HepG2 (cell line): Measurements from ENCODE around the gene CAPG. TPM values are rescaled to one million over a fixed set of nuclear protein-coding genes. Genes with fewer than 3 reads are reported as not detected.

Experiments used
- ATAC-seq: fragments of 200-7000 bp; cut with Tn5 transposase; 3 replicates; pipeline ENCODE4 v1.9.1; 2020; ENCODE audit warnings: mild to moderate bottlenecking, moderate library complexity
- BruUV-seq: library from RNA; stranded (reverse); fragments of 400-500 nt; replicated peaks from 2 replicates; lab custom pipeline; 2021; lab: Mats Ljungman, UMichigan
- CTCF ChIA-PET: fragments of 300-600 bp; formaldehyde crosslinking; extraction: SDS; loops from one replicate; lab custom pipeline; 2021; ENCODE audit warnings: low total read pairs, inconsistent platforms, low intra/inter-chr PET ratio; lab: Yijun Ruan, JAX
- POLR2A ChIA-PET: fragments of 350-600 bp; sonication (Branson Sonifier 250); formaldehyde crosslinking; loops from one replicate; lab custom pipeline; 2020; ENCODE audit warnings: antibody characterized with exemption, inconsistent platforms; lab: Yijun Ruan, JAX
- DNase-seq: peaks from one replicate; pipeline ENCODE4 v3.0.0-alpha.2; 2015; ENCODE audit warnings: low spot score
- FAIRE-seq: peaks from 3 replicates; lab custom pipeline; 2011; peaks lifted over from hg19 to GRCh38; lab: Jason Lieb, UNC
- H2AFZ ChIP-seq: one replicate; pipeline ENCODE4 v1.6.1; 2011; ENCODE audit warnings: low read length, inconsistent platforms
- H3K27ac ChIP-seq: fragments of 300-600 bp; 3 replicates; pipeline ENCODE4 v1.8.0; 2011; ENCODE audit warnings: mixed run types, mild to moderate bottlenecking, mixed read lengths, low read length, inconsistent platforms; ENCODE audit not compliant: insufficient read depth; ENCODE audit errors: extremely low read length
- H3K27me3 ChIP-seq, 2 experiments: fragments of 200-600 bp in 1 of 2; 2 replicates in 1 of 2; 3 replicates in 1 of 2; pipeline versions ENCODE4 v1.6.0 to v1.8.0; 2011; ENCODE audit warnings: low read length in 2 of 2, mild to moderate bottlenecking in 2 of 2, moderate library complexity in 2 of 2, inconsistent platforms in 1 of 2; ENCODE audit not compliant: insufficient read depth in 2 of 2, control insufficient read depth in 1 of 2
- H3K36me3 ChIP-seq, 2 experiments: fragments of 200-600 bp in 1 of 2; replicated peaks in 1 of 2; 2 replicates in 1 of 2; 3 replicates in 1 of 2; pipeline versions ENCODE4 v1.5.1 to v1.8.0; 2011; ENCODE audit warnings: low read length in 2 of 2, inconsistent platforms in 1 of 2; ENCODE audit not compliant: insufficient read depth in 2 of 2, control insufficient read depth in 1 of 2
- H3K4me1 ChIP-seq: 2 replicates; pipeline ENCODE4 v1.5.1; 2012; ENCODE audit warnings: low read length, inconsistent platforms; ENCODE audit not compliant: insufficient read depth
- H3K4me2 ChIP-seq: 2 replicates; pipeline ENCODE4 v1.6.0; 2011; ENCODE audit warnings: low read depth, low read length, inconsistent platforms
- H3K4me3 ChIP-seq, 3 experiments: fragments of 200-600 bp in 1 of 3; sonication (generic), shearing (Covaris generic) in 1 of 3; replicated peaks in 1 of 3; 2 replicates each; pipeline ENCODE4 v1.5.1; 2011 to 2016; ENCODE audit warnings: low read length in 3 of 3, inconsistent platforms in 2 of 3, low read depth in 2 of 3, mild to moderate bottlenecking in 2 of 3, control low read depth in 1 of 3, mixed read lengths in 1 of 3; ENCODE audit not compliant: insufficient read depth in 1 of 3
- H3K79me2 ChIP-seq: one replicate; pipeline ENCODE4 v1.6.1; 2011; ENCODE audit warnings: low read length, inconsistent platforms; ENCODE audit not compliant: insufficient read depth
- H3K9ac ChIP-seq: 2 replicates; pipeline ENCODE4 v1.6.0; 2011; ENCODE audit warnings: mild to moderate bottlenecking, low read depth, low read length, inconsistent platforms; ENCODE audit not compliant: insufficient read depth
- H3K9me3 ChIP-seq: 2 replicates; pipeline ENCODE4 v1.5.1; 2012; ENCODE audit warnings: mild to moderate bottlenecking, low read length
- H4K20me1 ChIP-seq: 2 replicates; pipeline ENCODE4 v1.6.0; 2011; ENCODE audit warnings: inconsistent platforms, mild to moderate bottlenecking, low read length, moderate library complexity; ENCODE audit not compliant: insufficient read depth
- HNRNPLL ChIP-seq: fragments of 200-400 bp; formaldehyde crosslinking; IDR thresholded peaks from 2 replicates; pipeline ENCODE4 v1.6.1; 2017; ENCODE audit warnings: mild to moderate bottlenecking, low read depth, low read length; ENCODE audit not compliant: poor library complexity, severe bottlenecking
- YY1 ChIP-seq: IDR thresholded peaks from 2 replicates; pipeline ENCODE4 v1.6.1; 2011; ENCODE audit warnings: low read length, low read depth, moderate library complexity, mild to moderate bottlenecking; ENCODE audit not compliant: insufficient read depth, insufficient replicate concordance
- WGBS: methylation state at CpG from one replicate; pipeline ENCODE4 v1.1.6; 2017; ENCODE audit warnings: low lambda C conversion rate; 5-methylcytosine and 5-hydroxymethylcytosine counted together
- in situ Hi-C: cut with HindIII; loops from 2 replicates; pipeline ENCODE4 v1.10.0; 2017; ENCODE audit warnings: low pct_unique_long_range_greater_than_20kb; ENCODE audit not compliant: extremely low pct_ligation_motif_present
- intact Hi-C: fragments of 100-400 bp; cut with micrococcal nuclease; formaldehyde crosslinking; loops from one replicate; pipeline ENCODE4 v1.10.0; 2022; ENCODE audit not compliant: unreplicated experiment
- polyA plus RNA-seq, 8 experiments: library from polyadenylated mRNA; depleted of rRNA in 3 of 8; stranded (reverse) in 7 of 8; unstranded in 1 of 8; fragments of >200 nt; fragmentation: Illumina TruSeq in 4 of 8; extraction: Trizol in 4 of 8; gene quantifications; 2 replicates each; pipeline versions ENCODE4 v1.2.1 to v1.2.3, GENCODE V29; 2011 to 2016; ENCODE audit warnings: low read depth in 4 of 8, missing spikeins in 1 of 8, mixed read lengths in 1 of 8; ENCODE audit not compliant: insufficient read depth in 1 of 8
- total RNA-seq, 5 experiments: library from RNA; depleted of rRNA; stranded (reverse); fragments of >200 nt; fragmentation: Illumina TruSeq; extraction: Trizol; gene quantifications; 2 replicates each; pipeline ENCODE4 v1.2.3, GENCODE V29; 2016; ENCODE audit warnings: low read depth in 1 of 5
- TF ChIP-seq, protein P1 (sequence below): sonication (generic); formaldehyde crosslinking; conservative IDR thresholded peaks from 2 replicates; pipeline ENCODE4 v1.8.1; 2023; ENCODE audit warnings: missing genetic modification reagents
- TF ChIP-seq, protein P2 (sequence below): sonication (generic); formaldehyde crosslinking; IDR thresholded peaks from 2 replicates; pipeline ENCODE4 v1.5.0; 2020; ENCODE audit warnings: mild to moderate bottlenecking, missing genetic modification reagents

CAPG gene
- total and polyA plus RNA-seq, 2 of the 13 experiments (the other 11 are each of a cell fraction or from before 2014, with no cell fraction given) = 12.7 to 18.2 TPM

DNA sequence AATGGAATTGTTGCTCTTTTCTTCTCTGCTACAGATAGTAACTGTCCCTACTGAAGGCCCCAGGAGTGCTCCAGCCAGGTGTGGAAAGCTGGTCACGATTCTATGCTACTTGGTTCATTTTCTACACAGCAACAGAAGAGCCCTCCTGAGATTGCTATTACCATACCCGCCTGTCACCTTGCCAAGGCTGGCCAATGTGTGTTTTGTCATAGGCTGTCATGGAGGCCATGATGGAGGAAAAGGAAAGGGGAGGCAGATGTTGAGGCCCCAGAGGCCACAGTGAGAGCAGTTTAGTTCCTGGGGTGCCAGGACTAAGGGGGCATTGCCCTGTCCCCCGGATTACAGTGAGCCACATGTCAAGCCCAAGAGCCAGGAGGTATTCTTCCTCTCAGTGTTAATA is 54.6 kb downstream of the CAPG start:
- peak overlapping the region; percentile 89 for H3K9ac ChIP-seq
- H3K4me1 ChIP-seq = peaks cover 33% of the 10 kb centered on the region
- peak overlapping the region; percentile 80 for H3K4me2 ChIP-seq
- no peak overlapping the region for H3K27ac ChIP-seq
- ATAC-seq (no peak), FAIRE-seq (no peak), DNase-seq (no peak)
- H3K9me3 ChIP-seq = no peaks in the 10 kb centered on the region
- intact Hi-C loops = no loop called here
- no peaks in the 10 kb centered on the region; a peak in 1 of 5 replicates for H3K27me3 ChIP-seq
- TF ChIP-seq, protein P1, sequence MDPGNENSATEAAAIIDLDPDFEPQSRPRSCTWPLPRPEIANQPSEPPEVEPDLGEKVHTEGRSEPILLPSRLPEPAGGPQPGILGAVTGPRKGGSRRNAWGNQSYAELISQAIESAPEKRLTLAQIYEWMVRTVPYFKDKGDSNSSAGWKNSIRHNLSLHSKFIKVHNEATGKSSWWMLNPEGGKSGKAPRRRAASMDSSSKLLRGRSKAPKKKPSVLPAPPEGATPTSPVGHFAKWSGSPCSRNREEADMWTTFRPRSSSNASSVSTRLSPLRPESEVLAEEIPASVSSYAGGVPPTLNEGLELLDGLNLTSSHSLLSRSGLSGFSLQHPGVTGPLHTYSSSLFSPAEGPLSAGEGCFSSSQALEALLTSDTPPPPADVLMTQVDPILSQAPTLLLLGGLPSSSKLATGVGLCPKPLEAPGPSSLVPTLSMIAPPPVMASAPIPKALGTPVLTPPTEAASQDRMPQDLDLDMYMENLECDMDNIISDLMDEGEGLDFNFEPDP = 0 out of 2 replicates have a peak, but pooled peaks have one; percentile 5
- TF ChIP-seq, protein P2, sequence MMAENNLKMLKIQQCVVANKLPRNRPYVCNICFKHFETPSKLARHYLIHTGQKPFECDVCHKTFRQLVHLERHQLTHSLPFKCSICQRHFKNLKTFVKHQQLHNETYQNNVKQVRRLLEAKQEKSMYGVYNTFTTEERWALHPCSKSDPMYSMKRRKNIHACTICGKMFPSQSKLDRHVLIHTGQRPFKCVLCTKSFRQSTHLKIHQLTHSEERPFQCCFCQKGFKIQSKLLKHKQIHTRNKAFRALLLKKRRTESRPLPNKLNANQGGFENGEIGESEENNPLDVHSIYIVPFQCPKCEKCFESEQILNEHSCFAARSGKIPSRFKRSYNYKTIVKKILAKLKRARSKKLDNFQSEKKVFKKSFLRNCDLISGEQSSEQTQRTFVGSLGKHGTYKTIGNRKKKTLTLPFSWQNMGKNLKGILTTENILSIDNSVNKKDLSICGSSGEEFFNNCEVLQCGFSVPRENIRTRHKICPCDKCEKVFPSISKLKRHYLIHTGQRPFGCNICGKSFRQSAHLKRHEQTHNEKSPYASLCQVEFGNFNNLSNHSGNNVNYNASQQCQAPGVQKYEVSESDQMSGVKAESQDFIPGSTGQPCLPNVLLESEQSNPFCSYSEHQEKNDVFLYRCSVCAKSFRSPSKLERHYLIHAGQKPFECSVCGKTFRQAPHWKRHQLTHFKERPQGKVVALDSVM (CRISPR knock-in tag) = peak; percentile 38; the same call in 1 of the 2 replicates
- peak; percentile 14 for TF ChIP-seq YY1
- TF ChIP-seq HNRNPLL = no peak
- ChIA-PET CTCF (no interaction called here), POLR2A (interaction anchor here (1.0 to 8.5 kb wide), 11 partner anchors 9 to 241 kb away, joined by 3 to 142 read pairs (median 21); partner anchors contain the start of genes MAT2A, SH2D6 and TGOLN2)
- in situ Hi-C loops = no loop called here
- no TSS peak for BruUV-seq
- H2AFZ ChIP-seq = no peak overlapping the region
- 67% methylated on average over 3 of the region's 3 CpGs for WGBS
- H3K79me2 ChIP-seq = peaks cover 35% of the 10 kb centered on the region
- peaks cover 9 to 16% of the 10 kb centered on the region in 2 experiments for H3K36me3 ChIP-seq
- H3K4me3 ChIP-seq = peak overlapping the region; percentile 89 to 93 (median 91)
- H4K20me1 ChIP-seq = no peaks in the 10 kb centered on the region
